Measurements from ENCODE around the gene ASTN2. TPM values are rescaled to one million over a fixed set of nuclear protein-coding genes. Genes with fewer than 3 reads are reported as not detected.
A peak's percentile ranks its signal among the peaks of the same experiment; 100 is the strongest.

ASTN2 gene
- total and polyA plus RNA-seq, 10 donors = 0.87 to 6.1 (median 3.7) TPM

GRCh38 chr9:116689486-116690032 lies 725.3 kb downstream of the ASTN2 start:
- no peak for TF ChIP-seq POLR2AphosphoS5 (IDR thresholded peaks at IDR 0.05)
- TF ChIP-seq CTCF (IDR thresholded peaks at IDR 0.05 in 8 of 11, conservative IDR thresholded peaks at IDR 0.05 in 3 of 11) = no peak
- TF ChIP-seq POLR2A (IDR thresholded peaks at IDR 0.05) = no peak
- WGBS, 5 donors = 83 to 93% (median 91%) methylated on average over 3 of the region's 3 CpGs
- H3K4me1 ChIP-seq = peaks cover 9 to 79% (median 54%) of the 10 kb centered on the region in 6 donors
- no peaks in the 10 kb centered on the region for H3K9me3 ChIP-seq
- DNase-seq = no peak
- peaks cover 0 to 4% (median 0%) of the 10 kb centered on the region in 7 donors for H3K27me3 ChIP-seq (replicated peaks in 1 of 7)
- H3K36me3 ChIP-seq = no peaks in the 10 kb centered on the region
- intact Hi-C loops (cut with DNase I; ENCODE audit: low total_unique reads) = no loop called here
- H3K4me3 ChIP-seq = no peak overlapping the region
- H3K27ac ChIP-seq = no peak overlapping the region

- Histone ChIP-seq H3K27ac (no peak overlapping the region), H3K36me3 (no peaks in the 10 kb centered on the region), H3K27me3 (replicated peaks in 1 of 7) (peaks cover 0 to 4% (median 0%) of the 10 kb centered on the region in 7 donors), H3K4me1 (peaks cover 9 to 77% (median 52%) of the 10 kb centered on the region in 6 donors), H3K9me3 (peaks cover 0 to 2% (median under 1%) of the 10 kb centered on the region in 8 donors), H3K4me3 (no peak overlapping the region)
- intact Hi-C loops (cut with DNase I; ENCODE audit: low total_unique reads) = no loop called here
- DNase-seq = no peak
- 81 to 95% (median 86%) methylated on average over 3 of the region's 3 CpGs for WGBS, 5 donors
- no peak for TF ChIP-seq POLR2A (IDR thresholded peaks at IDR 0.05)
- TF ChIP-seq CTCF (IDR thresholded peaks at IDR 0.05 in 8 of 11, conservative IDR thresholded peaks at IDR 0.05 in 3 of 11) = no peak
- no peak for TF ChIP-seq POLR2AphosphoS5 (IDR thresholded peaks at IDR 0.05)
Measured at GRCh38 chr9:116688806-116689485, 725.9 kb downstream of the ASTN2 start.

GRCh38 chr9:116687754-116688135 lies 727.1 kb downstream of the ASTN2 start:
- H3K36me3 ChIP-seq = no peaks in the 10 kb centered on the region
- H3K4me1 ChIP-seq = peaks cover 9 to 65% (median 48%) of the 10 kb centered on the region in 6 donors
- H3K4me3 ChIP-seq = peak overlapping the region; percentile 54 to 85 (median 64)
- intact Hi-C loops (cut with DNase I; ENCODE audit: low total_unique reads) = no loop called here
- 18 to 27% (median 24%) methylated on average over 7 of the region's 7 CpGs for WGBS, 5 donors
- peaks cover 0 to 4% (median 0%) of the 10 kb centered on the region in 7 donors for H3K27me3 ChIP-seq (replicated peaks in 1 of 7)
- H3K27ac ChIP-seq = peak overlapping the region in 5 of 8 donors; percentile 84 to 90 (median 88)
- H3K9me3 ChIP-seq = peaks cover 0 to 14% (median 12%) of the 10 kb centered on the region in 8 donors
- TF ChIP-seq CTCF (IDR thresholded peaks at IDR 0.05 in 8 of 11, conservative IDR thresholded peaks at IDR 0.05 in 3 of 11) (no peak), POLR2AphosphoS5 (IDR thresholded peaks at IDR 0.05) (no peak), POLR2A (IDR thresholded peaks at IDR 0.05) (no peak)
- no peak for DNase-seq

- intact Hi-C loops (cut with DNase I; ENCODE audit: low total_unique reads) = no loop called here
- Histone ChIP-seq H3K27ac (peak within 1 kb of the TSS; percentile 59 to 90 (median 87)), H3K4me3 (peak within 1 kb of the TSS; percentile 54 to 85 (median 64)), H3K9me3 (peaks cover 0 to 15% (median 12%) of the 10 kb centered on the region in 8 donors), H3K4me1 (peaks cover 9 to 59% (median 44%) of the 10 kb centered on the region in 6 donors), H3K36me3 (no peaks in the 10 kb centered on the region), H3K27me3 (replicated peaks in 1 of 7) (peaks cover 0 to 4% (median 0%) of the 10 kb centered on the region in 7 donors)
- peak; percentile 75 to 85 (median 81) for TF ChIP-seq POLR2AphosphoS5 (IDR thresholded peaks at IDR 0.05)
- TF ChIP-seq CTCF (IDR thresholded peaks at IDR 0.05 in 8 of 11, conservative IDR thresholded peaks at IDR 0.05 in 3 of 11) = no peak
- DNase-seq = peak; percentile 96
- WGBS, 5 donors = 0 to 1% (median 0%) methylated on average over 46 to 54 of the region's 54 CpGs
Measured at GRCh38 chr9:116687074-116687753, 727.6 kb downstream of the ASTN2 start, which contains the start of gene TRIM32. TRIM32 (plus strand) TSS chr9:116687305; CDS start chr9:116697743, 10,438 bp downstream.

Data from spleen (tissue), 11 donors.